ENCODE measurements around the gene ETFB.

DNA sequence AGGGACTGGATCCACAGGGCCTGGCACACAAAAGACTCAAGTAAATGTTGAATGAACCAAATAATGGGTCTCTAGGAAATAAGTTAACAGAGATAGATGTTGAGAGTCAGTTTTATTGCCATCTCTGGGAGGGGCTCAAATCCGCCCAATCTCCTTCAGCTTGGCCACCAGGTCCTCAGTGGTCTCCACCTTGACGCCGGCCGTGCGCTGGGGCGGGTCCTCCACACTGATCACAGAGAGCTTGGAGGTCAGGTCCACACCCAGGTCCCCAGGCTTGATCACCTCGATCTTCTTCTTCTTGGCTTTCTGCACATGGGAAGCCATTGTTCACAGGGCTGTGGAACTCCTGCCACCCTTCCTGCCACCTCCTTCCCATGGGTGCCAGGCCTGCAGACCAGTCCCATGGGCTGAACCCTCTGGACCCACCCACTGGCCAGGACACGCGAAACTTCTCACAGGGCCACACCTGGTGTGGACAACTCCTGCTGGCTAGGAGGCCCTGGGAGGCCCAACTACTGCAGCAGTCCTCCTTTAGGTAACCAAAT is 21.0 kb downstream of the ETFB start:
- TF ChIP-seq, protein P1, sequence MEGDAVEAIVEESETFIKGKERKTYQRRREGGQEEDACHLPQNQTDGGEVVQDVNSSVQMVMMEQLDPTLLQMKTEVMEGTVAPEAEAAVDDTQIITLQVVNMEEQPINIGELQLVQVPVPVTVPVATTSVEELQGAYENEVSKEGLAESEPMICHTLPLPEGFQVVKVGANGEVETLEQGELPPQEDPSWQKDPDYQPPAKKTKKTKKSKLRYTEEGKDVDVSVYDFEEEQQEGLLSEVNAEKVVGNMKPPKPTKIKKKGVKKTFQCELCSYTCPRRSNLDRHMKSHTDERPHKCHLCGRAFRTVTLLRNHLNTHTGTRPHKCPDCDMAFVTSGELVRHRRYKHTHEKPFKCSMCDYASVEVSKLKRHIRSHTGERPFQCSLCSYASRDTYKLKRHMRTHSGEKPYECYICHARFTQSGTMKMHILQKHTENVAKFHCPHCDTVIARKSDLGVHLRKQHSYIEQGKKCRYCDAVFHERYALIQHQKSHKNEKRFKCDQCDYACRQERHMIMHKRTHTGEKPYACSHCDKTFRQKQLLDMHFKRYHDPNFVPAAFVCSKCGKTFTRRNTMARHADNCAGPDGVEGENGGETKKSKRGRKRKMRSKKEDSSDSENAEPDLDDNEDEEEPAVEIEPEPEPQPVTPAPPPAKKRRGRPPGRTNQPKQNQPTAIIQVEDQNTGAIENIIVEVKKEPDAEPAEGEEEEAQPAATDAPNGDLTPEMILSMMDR (IDR thresholded peaks at IDR 0.05; ENCODE audit: low read depth, low read length), result no peak
- TF ChIP-seq POLR2A (IDR thresholded peaks at IDR 0.05; ENCODE audit: extremely low read depth, insufficient read length) (no peak), MYC (IDR thresholded peaks at IDR 0.05; ENCODE audit: low read depth, low read length) (no peak)
- TF ChIP-seq, protein P2, sequence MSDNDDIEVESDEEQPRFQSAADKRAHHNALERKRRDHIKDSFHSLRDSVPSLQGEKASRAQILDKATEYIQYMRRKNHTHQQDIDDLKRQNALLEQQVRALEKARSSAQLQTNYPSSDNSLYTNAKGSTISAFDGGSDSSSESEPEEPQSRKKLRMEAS (IDR thresholded peaks at IDR 0.05; ENCODE audit: low read depth, low read length), result no peak
